Chondrocyte (in vitro differentiated cells): ENCODE measurements around the gene AEN. TPM values are rescaled to one million over a fixed set of nuclear protein-coding genes. Genes with fewer than 3 reads are reported as not detected.
A peak's percentile ranks its signal among the peaks of the same experiment; 100 is the strongest.
"Not testable (repeated sequence)": the region's sequence is repeated elsewhere in the genome, so short reads cannot be mapped to it uniquely, and the experiment has no call there.

Experiments
- DNase-seq: peaks from one replicate; pipeline ENCODE4 v3.0.0; 2021; ENCODE audit warnings: mixed read lengths, low spot score
- H3K27ac Mint-ChIP-seq: one replicate; pipeline ENCODE4 v1.8.0; 2021; ENCODE audit warnings: mild to moderate bottlenecking, moderate library complexity, mixed read lengths; ENCODE audit not compliant: unreplicated experiment
- H3K27me3 Mint-ChIP-seq: 2 replicates; pipeline ENCODE4 v1.8.0; 2021; ENCODE audit warnings: low read depth, mixed read lengths
- H3K36me3 Mint-ChIP-seq: 2 replicates; pipeline ENCODE4 v1.8.0; 2021; ENCODE audit warnings: low read depth, mixed read lengths
- H3K4me1 Mint-ChIP-seq: 2 replicates; pipeline ENCODE4 v1.8.0; 2021; ENCODE audit warnings: low read depth, mild to moderate bottlenecking, mixed read lengths
- H3K4me3 Mint-ChIP-seq: one replicate; pipeline ENCODE4 v1.8.0; 2021; ENCODE audit warnings: mild to moderate bottlenecking, moderate library complexity, mixed read lengths; ENCODE audit not compliant: unreplicated experiment
- H3K9me3 Mint-ChIP-seq: 2 replicates; pipeline ENCODE4 v1.8.0; 2021; ENCODE audit warnings: low read depth, mixed read lengths
- CTCF ChIP-seq: fragments of 200-600 bp; sonication (generic); IDR thresholded peaks from 2 replicates; pipeline ENCODE4 v1.5.0; 2021; ENCODE audit warnings: antibody characterized with exemption, mild to moderate bottlenecking, moderate library complexity
- total RNA-seq: library from RNA; stranded (reverse); gene quantifications from 3 replicates; pipeline ENCODE4 v1.2.1, GENCODE V29; 2021

AEN gene
- total RNA-seq, 1 donor from 2014 or later = 30.2 TPM

- H3K27ac Mint-ChIP-seq = no peak overlapping the region
- no peaks in the 10 kb centered on the region for H3K9me3 Mint-ChIP-seq
- H3K27me3 Mint-ChIP-seq = no peaks in the 10 kb centered on the region
- TF ChIP-seq CTCF = no peak
- peaks cover 37% of the 10 kb centered on the region for H3K4me1 Mint-ChIP-seq
- peaks cover 30% of the 10 kb centered on the region for H3K36me3 Mint-ChIP-seq
- peak; percentile 66 for DNase-seq
- no peak overlapping the region for H3K4me3 Mint-ChIP-seq
These were observed 7.9 kb downstream of the AEN start for GRCh38 chr15:88629071-88629470.

GRCh38 chr15:88630141-88630721 lies 9.1 kb downstream of the AEN start:
- Mint-ChIP-seq H3K4me3 (no peak overlapping the region), H3K4me1 (peaks cover 25% of the 10 kb centered on the region), H3K9me3 (no peaks in the 10 kb centered on the region), H3K27ac (peak overlapping the region; percentile 70), H3K36me3 (peaks cover 30% of the 10 kb centered on the region), H3K27me3 (no peaks in the 10 kb centered on the region)
- no peak for TF ChIP-seq CTCF
- peak; percentile 74 for DNase-seq

GRCh38 chr15:88630798-88631463 lies 9.8 kb downstream of the AEN start:
- DNase-seq = peak; percentile 32
- Mint-ChIP-seq H3K36me3 (peaks cover 30% of the 10 kb centered on the region), H3K4me1 (peaks cover 20% of the 10 kb centered on the region), H3K27me3 (no peaks in the 10 kb centered on the region), H3K27ac (no peak overlapping the region), H3K9me3 (no peaks in the 10 kb centered on the region), H3K4me3 (no peak overlapping the region)
- no peak for TF ChIP-seq CTCF

- DNase-seq = peak; percentile 69
- Mint-ChIP-seq H3K27ac (no peak overlapping the region), H3K9me3 (no peaks in the 10 kb centered on the region), H3K36me3 (peaks cover 30% of the 10 kb centered on the region), H3K27me3 (no peaks in the 10 kb centered on the region), H3K4me3 (no peak overlapping the region), H3K4me1 (peaks cover 23% of the 10 kb centered on the region)
- no peak for TF ChIP-seq CTCF
These were observed 10.4 kb downstream of the AEN start for GRCh38 chr15:88631464-88632028.

GRCh38 chr15:88632797-88633196 lies 11.7 kb downstream of the AEN start:
- not testable (repeated sequence) for H3K27ac Mint-ChIP-seq, H3K9me3 Mint-ChIP-seq, H3K4me3 Mint-ChIP-seq, DNase-seq, H3K27me3 Mint-ChIP-seq
- H3K36me3 Mint-ChIP-seq = peaks cover 22% of the 10 kb centered on the region
- peaks cover 25% of the 10 kb centered on the region for H3K4me1 Mint-ChIP-seq
